ENCODE measurements around the gene CPN2.

The CPN2 gene

GRCh38 chr3:194328053-194328657 is 23.0 kb downstream of the CPN2 start:
- DNase-seq (ENCODE audit: low spot score), result no peak

- DNase-seq (ENCODE audit: low spot score), result no peak
Observed at GRCh38 chr3:194327218-194328052, 23.7 kb downstream of the CPN2 start.

GRCh38 chr3:194326968-194327217 is 24.2 kb downstream of the CPN2 start:
- DNase-seq (ENCODE audit: low spot score), result no peak

- DNase-seq (ENCODE audit: low spot score), result no peak
Observed at GRCh38 chr3:194326192-194326967, 24.7 kb downstream of the CPN2 start.

GRCh38 chr3:194325424-194326153 is 25.5 kb downstream of the CPN2 start:
- no peak for DNase-seq (ENCODE audit: low spot score)

- no peak for DNase-seq (ENCODE audit: low spot score)
Observed at GRCh38 chr3:194324823-194325327, 26.3 kb downstream of the CPN2 start.

- DNase-seq (ENCODE audit: low spot score), result peak; percentile 73
Observed at GRCh38 chr3:194323785-194324735, 27.1 kb downstream of the CPN2 start.

GRCh38 chr3:194322678-194323211 is 28.4 kb downstream of the CPN2 start:
- peak; percentile 91 for DNase-seq (ENCODE audit: low spot score)

- peak; percentile 54 for DNase-seq (ENCODE audit: low spot score)
Observed at GRCh38 chr3:194321693-194322640, 29.2 kb downstream of the CPN2 start.

GRCh38 chr3:194320744-194321243 is 30.3 kb downstream of the CPN2 start:
- DNase-seq (ENCODE audit: low spot score), result no peak

GRCh38 chr3:194320100-194320499 is 31.0 kb downstream of the CPN2 start:
- no peak for DNase-seq (ENCODE audit: low spot score)

GRCh38 chr3:194318511-194319161 is 32.5 kb downstream of the CPN2 start:
- no peak for DNase-seq (ENCODE audit: low spot score)

GRCh38 chr3:194316918-194317317 is 34.2 kb downstream of the CPN2 start:
- no peak for DNase-seq (ENCODE audit: low spot score)

GRCh38 chr3:194315965-194316361 is 35.2 kb downstream of the CPN2 start:
- DNase-seq (ENCODE audit: low spot score), result no peak

GRCh38 chr3:194315088-194315964 is 35.8 kb downstream of the CPN2 start:
- peak; percentile 84 for DNase-seq (ENCODE audit: low spot score)

GRCh38 chr3:194314388-194315068 is 36.6 kb downstream of the CPN2 start:
- DNase-seq (ENCODE audit: low spot score), result no peak
